GM21529 (cell line): ENCODE data around the gene CAPN9.

Experiments
- ATAC-seq: cut with Tn5 transposase; IDR thresholded peaks from one replicate; pipeline ENCODE4 v1.9.1; 2021; ENCODE audit not compliant: unreplicated experiment

The CAPN9 gene

DNA sequence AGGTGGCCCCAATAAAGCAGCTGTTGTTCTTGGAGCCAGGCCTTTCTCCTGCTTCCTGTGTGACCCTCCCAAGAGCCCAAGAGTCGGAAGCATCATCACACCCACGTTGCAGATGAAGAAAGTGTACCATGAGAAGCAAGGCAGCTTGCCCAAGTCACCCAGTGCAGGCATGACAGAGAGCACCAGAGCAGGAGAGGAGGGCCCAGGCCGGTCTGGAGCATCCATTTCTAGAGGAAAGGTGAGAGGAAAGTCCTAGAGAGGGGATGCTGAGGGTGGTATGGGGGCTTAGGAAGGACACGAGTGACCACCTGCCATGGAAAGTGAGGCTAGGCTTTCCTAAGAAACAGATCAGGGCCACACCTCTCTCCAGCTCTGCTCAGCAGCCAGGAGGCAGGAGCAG, 74.2 kb downstream of the CAPN9 start:
- ATAC-seq: no peak

DNA sequence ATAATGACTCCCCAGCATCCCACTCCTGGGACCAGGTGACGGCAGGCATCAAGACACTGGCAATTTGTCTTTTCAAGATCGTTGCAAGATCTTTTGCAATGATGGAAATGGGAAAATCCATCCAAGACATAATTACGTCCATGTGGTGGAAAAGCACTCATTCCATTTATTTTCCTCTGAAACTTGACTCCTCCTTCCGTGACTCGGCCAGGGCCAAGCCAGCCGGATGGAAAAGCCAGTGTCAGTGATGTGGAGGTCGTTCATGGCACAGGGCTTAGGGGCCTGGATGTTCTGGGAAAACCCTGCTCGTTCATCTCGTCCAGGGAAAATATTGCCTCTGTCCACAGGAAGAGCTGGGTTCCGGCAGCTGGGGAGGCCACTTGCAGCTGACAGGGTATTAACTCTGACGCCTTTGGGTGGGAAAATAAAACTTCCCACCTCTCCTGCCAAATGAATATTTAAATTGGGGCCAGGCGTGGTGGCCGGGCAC, 74.9 kb downstream of the CAPN9 start:
- ATAC-seq: no peak

DNA sequence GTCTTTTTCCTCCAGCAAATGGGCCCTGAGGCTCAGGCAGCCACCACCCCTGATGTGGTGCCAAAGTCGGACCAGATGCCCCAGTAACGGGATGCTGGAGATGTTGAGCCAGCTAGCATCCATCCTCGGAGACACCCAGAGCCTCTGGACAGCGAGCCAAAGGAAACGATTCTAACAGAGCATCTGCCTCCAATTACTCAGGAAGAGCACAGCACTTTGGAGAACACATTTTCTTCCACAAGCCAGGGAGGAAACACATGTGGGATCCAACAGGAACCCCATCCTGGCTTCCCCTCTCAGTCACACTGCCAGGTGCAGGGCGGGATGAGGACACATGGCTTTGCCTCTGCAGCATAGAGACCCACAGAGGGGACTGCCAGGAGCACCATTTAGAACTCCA, 76.2 kb downstream of the CAPN9 start:
- no peak for ATAC-seq

DNA sequence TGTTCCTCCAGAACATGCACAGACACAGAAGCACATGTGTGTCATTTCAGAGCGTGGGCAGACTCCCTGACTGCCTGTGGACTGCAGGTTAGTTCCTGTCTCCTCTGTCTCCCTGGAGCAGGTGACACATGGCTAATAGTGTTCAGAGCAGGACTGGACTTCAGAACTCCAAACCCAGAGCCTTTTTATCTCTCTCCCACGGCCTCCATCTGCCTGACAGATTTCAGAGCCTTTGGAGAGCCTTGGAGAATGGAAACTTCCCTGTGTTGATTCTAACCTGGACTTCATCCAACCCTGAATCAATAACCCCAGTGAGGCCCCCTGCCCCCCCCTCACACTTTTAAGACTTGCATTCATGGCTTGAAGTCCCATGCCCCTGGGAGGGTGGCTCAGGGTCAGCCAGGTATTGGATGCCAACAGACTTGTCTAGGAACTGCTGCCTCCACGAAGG, 76.8 kb downstream of the CAPN9 start:
- no peak for ATAC-seq

DNA sequence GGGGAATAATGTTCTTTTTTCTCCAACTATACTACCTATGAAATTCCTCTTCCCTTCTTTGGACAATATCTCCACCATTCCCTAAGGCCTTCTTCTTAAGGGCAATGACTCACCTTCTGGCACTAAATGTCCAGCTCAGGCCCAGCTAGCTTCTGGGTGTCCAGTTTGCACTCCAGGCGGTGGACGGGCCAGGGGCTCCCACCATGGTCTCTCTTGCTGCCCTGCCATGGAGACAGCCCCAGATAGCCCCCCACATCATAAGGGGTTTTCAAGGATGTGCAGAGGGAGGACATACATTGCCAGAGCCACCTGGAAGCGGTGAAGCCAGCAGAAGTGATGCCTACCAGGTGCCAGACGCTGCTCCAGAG, 77.3 kb downstream of the CAPN9 start:
- no peak for ATAC-seq

DNA sequence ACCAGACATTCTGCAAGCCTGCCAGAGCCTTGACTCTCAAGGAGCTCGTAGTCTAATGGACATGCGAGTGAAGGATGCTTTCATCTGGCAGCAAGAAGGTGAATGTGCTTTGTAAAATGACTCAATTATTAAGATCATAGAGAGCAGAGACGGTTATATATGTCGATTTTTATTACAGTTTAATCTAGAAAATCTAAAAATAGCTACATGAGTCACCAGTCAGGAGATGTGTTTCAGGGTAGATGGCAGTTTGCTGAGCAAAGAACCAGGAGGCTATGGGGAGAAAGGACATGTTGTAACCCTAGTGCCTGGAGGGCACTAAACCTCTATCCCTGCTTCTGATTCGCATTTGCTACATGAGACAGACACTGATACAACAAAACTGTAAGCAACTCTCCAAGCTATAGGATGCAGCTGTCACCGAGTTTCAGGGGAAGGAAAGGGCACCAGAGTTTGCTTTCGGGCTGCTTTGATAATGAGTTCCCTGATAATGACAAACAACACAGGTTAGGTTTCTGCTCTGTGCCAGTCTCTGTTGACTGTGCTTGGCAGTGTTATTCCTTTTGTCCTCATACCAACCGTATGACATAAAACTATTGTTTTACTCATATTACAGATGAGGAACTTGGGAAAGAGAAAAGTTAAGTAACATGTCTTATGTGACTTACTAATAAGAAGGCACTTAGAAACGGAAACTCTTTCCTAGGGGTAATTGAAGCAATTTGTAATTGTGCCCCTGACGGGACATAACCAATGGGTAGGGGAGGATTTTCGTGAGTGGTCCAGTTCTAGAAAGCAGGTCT, 77.9 kb downstream of the CAPN9 start:
- no peak for ATAC-seq

DNA sequence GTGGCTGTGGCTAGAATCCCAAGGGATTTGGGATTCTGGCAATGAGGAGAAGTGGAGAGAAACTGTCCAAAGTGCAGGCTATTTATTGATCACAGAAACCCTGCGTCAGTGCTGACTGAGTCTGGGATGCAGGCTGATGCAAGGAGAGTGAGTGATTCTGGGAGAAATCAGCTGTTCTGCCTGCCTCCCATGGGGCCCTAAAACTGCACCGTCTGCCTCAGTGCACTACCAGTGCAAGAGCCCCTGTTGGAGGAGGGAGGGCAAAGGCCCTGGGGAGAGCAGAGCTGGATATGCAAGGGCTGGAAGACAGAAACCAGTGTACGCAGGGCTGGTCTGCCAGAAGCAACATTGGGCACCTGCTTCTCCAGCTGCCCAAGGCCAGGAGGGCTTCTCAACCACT, 78.6 kb downstream of the CAPN9 start:
- ATAC-seq: no peak

DNA sequence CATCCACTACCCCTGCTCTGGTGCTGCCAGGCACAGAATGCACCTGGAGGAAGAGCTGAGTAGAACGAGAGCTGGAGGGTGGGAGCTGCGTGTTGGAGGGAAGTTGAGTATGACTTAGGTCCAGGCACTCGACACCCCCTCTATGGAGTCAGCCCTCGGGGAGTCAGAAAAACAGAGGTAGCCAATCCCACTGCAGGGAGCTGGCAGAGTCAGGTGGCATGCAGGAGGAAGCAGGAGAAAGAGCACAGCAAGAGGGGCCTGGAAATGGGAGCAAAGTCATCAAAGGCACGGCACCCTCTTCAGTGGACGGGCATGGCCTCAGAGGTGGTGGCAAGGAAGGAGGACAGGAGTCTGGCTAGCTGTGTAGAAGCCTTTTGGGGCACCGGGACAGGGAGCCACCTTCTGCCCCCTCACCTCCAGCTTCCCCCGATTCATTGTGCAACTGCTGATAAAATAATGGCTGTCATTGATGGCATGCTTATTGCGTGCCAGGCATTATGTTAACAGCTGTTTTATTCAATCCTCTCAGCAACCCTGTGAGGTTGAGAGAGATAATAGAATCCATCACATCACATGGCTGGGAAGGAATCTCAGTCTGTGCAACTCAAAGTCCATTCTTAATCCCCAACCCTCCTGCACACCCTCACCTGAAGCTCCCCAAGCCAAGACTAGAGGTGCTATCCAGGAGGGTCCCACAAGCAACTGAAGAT, 79.1 kb downstream of the CAPN9 start:
- no peak for ATAC-seq

DNA sequence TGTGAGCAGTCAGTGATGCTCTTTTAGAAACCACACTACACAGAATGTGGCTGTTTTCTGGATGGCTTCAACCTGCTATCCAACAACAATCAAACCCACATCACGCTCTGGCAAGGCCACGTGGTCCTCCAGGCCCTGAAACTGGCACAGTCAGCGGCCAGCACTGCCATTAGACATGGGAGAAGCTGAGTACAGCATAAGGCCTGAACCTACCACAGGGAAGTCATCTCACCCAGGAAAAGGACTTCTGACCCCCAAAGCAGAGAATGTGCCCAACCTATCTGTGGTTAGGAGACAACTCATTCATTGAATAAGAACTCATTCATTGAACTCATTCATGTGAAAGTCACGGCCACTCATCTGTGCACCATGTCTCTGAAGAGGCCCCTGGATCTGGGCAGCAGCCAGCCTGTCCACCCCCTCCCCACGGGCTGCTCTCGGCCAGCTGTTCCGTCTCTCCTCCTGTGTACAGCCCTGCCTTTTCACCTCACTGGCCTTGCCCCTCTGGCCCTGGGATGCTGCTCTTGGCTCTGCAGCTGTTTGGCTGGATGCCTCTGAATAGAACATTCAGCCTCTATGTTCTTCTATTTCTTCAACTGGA, 80.0 kb downstream of the CAPN9 start:
- no peak for ATAC-seq

DNA sequence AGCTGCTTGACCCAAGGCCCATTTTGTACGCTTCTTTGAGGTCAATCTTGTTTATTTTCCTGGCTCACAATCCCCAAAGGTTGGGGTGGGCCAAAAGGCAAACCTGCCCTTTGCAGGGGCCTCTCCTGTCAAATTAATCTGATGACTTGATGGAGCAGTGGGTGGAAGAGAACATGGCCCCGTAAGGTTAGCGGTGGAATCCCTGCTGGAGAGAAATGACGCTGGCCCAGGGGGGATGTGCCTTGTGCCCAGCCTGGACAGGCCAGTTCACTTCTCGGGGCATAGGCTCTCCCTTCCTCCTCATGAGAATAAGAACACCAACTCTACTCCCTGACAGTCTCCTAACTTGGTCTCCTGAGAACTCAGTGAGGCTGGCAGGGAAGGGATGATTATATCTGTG, 80.6 kb downstream of the CAPN9 start:
- no peak for ATAC-seq

DNA sequence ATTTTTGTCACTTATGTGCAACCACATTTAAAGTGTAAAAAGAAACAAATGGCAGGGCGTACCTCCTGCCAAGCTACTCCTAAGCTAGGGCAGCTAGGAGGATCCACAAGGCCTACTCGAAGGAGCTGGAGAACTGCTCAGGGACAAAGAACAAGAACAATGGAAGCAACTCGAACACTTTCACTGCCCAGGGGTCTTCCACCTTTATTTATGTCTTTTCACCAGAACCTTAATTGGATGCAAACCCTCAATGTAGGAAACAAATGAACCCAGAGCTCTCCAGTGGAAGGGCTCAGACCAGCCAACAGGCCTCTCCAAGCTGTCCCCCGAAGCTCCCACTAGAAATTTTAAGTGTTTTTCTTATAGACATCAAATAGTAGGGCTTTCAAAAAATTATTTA, 81.2 kb downstream of the CAPN9 start:
- ATAC-seq: no peak

DNA sequence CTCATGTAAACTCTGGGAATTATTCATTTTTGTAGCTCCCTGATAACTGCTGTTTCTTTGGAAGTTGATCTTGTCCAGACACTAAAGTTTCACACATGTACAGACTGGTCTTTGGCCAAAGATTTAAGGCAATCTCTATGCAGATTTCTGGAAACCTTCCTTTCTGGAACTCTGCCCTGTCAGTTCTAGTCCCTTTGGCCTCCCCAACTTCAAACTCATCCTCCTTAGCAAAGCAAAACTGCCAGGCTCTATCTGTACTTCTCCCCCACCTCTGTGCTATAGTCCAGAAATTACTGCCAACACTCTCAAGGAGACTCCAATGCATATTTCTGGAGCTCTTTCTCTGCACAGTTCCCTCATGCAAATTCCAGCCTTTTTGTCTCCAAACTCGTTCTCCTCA, 84.6 kb downstream of the CAPN9 start:
- no peak for ATAC-seq

DNA sequence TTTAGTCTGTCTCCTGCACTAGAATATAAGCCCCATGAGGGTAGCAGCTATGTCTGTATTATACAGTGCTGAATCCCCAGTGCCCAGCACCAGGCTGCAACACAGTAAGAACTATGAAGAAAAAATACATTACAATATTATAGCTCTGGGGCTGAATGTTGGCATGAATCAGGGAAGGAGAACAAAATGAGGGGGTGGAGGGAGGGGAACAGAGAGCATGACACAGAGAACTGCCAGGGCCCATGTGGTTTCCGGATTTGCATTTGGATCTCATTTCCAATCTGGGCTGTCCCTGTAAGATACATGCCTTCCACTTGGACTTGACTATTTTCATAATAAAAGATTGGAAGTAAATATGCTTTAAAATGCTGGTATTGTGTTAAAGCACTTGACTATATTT, 85.3 kb downstream of the CAPN9 start:
- ATAC-seq: no peak

DNA sequence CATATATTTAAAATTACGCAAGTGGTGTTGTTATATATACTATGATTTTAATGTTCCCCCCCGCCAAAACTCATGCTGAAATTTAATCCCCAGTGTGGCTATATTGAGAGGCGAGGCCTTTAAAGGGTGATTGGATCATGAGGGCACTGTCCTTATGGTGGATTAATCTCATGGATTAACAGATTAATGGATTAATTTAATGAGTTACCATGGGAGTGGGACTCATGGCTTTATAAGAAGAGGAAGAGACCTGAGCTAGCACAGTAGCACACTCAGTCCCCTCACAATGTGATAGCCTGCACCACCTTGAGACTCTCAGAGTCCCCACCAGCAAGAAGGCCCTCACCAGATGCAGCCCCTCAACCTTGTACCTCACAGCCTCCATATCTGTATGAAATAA, 86.3 kb downstream of the CAPN9 start:
- ATAC-seq: no peak

DNA sequence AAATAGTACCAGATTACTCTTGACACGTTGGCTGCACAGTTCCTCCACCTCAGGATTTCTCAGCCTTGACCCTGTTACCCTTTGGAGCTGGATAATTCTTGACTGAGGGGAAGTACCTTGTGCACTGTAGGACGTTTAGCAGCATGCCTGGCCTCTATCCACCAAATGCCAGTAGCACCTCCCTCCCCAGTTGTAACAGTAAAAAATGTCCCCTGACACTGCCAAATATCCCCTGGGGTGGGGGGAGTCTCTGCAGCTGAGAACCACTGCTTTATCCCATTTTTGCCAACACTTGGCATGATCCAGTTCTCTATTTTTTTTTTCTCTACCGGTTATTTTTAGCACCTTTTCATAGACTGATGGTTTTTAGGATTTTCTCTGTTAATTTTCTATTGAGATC, 87.1 kb downstream of the CAPN9 start:
- ATAC-seq: no peak

DNA sequence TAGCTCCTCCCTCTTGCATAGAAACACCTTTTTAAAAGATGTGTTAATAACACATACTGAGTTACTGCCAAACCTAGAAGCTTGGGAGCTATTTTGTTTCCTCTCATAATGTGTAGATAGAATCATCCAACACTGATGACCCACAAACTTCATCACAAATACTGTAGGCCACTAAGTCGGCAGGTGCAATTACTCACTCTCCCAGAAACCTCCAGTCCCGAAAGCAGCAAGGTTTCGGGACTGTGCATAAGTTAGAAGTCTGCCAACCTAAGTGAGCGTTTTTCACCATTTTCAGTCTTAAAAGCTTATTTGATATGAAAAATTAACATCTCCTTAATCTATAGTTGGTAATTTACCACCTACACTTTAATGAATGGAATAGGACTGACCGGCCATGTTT, 89.2 kb downstream of the CAPN9 start:
- ATAC-seq: no peak

DNA sequence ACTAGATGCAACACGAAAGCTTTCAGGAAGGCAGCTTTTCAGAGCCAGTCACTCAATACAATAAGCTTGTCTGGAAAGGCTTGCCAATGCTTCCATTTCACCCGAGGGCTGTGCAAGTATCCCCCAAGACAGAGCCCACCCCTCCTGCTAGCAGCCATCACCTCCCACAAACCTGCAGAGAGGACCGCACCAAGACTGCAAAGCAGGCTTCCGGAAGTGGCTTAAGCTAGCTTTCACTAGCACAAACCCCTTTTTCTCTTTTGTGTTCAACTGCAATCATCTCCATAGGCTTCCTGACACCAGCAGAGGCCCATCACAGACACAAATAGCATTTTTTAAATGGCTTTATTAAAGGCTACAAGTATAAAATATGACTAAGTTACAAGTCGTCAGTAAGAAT, 89.6 kb downstream of the CAPN9 start:
- ATAC-seq: no peak

DNA sequence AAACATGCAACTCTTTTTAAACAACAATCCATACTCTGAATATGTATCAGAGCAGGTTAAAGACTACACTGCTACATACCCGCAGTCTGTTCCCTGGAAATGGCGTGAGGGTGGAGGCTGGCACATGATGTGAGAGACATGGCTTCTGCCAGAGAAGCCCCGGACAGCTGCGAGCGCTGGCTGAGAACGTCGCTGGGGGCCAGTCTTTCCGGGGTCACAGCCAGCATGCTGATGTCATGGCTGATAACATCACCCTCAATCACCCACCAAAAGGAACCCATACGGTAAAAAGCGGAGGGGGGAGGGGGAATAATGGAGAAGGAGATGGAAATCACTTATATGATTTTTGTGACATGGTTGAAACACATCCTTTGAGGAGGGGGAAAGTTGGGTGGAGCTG, 92.0 kb downstream of the CAPN9 start:
- ATAC-seq: no peak

DNA sequence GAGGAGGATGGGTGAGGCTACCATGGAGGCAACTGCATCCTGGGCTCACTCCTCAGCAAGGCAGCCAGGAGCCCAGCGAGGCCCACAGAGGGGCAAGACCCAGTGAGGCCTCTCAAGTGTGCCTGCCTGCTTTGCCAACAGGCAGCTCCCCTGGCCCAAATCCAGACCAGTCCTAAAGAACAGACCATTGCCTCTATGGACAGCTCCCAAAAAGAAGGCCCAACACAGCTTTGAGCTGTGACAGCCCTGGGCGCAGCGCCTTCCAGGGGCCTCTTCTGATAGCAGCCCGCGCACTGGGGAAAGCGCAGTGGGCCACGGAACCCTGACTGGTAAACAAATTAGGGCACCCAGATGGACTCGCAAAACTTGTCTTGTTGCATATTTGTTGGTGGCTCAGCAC, 95.6 kb downstream of the CAPN9 start:
- ATAC-seq: no peak

DNA sequence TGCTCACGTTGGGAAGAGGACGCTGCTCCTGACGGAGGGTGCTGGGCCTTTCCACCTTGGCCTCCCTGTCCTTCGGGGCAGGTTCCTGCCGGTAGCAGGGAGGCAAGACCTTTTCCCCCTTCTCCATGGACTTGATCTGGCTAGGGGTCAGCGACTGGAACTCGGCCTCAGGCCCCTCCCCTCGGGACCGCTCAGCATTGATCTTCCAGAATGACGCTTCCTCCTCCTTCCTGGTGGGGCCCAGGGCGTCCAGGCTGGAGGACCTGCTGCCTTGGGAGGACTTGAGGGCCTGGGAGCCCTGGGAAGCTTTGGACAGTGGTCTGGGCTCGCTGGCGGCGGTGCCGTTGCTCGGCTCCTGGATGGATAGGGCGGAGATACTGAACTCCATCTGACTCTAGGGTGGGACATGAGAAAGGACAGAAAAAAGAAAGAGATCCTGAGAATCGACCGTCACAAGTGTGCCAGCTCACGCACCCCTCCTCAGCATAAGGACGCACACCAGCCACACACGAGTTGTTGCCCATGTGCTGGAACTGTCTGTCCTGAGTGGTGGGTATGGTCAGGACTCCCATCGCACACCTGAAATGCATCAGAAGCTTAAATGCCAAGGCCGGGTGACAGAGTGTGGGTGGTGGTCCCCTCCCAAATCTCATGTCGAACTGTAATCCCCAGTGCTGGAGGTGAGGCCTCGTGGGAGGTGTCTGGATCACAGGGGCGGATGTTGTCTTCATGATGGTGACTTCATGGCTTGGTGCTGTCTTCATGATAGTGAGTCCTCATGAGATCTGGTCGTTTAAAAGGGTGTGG, 96.5 kb downstream of the CAPN9 start:
- no peak for ATAC-seq

DNA sequence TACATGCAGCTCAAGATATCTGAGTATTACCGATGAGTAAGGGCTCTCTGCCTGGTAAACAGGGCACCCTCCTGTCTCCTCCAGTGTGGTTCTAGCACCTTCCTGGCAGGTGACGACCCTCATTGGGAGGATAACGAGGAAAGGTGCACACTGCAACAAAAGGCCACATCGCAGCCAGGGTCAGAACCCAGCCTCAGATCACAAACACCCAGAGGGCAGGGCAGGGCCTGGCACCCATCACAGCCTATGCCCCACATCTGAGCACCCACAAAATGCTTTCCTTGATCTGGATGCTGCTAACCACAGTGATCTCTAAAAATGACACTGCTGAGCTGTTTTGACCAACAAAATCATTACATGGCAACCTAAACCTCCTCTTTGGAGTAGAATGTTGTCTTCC, 97.4 kb downstream of the CAPN9 start:
- no peak for ATAC-seq
